Kidney (tissue), 22 donors: ENCODE data around the gene ZNF597. TPM values are rescaled to one million over a fixed set of nuclear protein-coding genes. Genes with fewer than 3 reads are reported as not detected.

ENCODE experiments used
- DNase-seq, 5 donors: peaks; one replicate each; pipeline ENCODE4 v3.0.0-alpha.2; 2013 to 2020
- FAIRE-seq: peaks from 2 replicates; lab custom pipeline; 2012; peaks lifted over from hg19 to GRCh38; lab: Jason Lieb, UNC
- H3K27ac ChIP-seq, 2 donors: one replicate each; pipeline ENCODE4 v1.7.0; 2013; ENCODE audit warnings: low read depth in 2 of 2, low read length in 2 of 2, inconsistent platforms in 1 of 2
- H3K27me3 ChIP-seq: one replicate; pipeline ENCODE4 v1.7.1; 2013; ENCODE audit warnings: low read length, inconsistent platforms; ENCODE audit not compliant: control insufficient read depth, insufficient read depth
- H3K36me3 ChIP-seq, 3 donors: one replicate each; pipeline versions ENCODE4 v1.7.0 to v1.7.1; 2013; ENCODE audit warnings: low read length in 3 of 3, control low read depth in 1 of 3, inconsistent platforms in 1 of 3; ENCODE audit not compliant: insufficient read depth in 3 of 3, control insufficient read depth in 2 of 3
- H3K4me1 ChIP-seq, 3 donors: one replicate each; pipeline versions ENCODE4 v1.7.0 to v1.7.1; 2013; ENCODE audit warnings: low read length in 3 of 3, inconsistent platforms in 1 of 3, low read depth in 1 of 3; ENCODE audit not compliant: control insufficient read depth in 2 of 3, insufficient read depth in 2 of 3
- H3K4me3 ChIP-seq, 3 donors: one replicate each; pipeline versions ENCODE4 v1.7.0 to v1.8.1; 2013; ENCODE audit warnings: low read length in 3 of 3, control low read depth in 1 of 3, inconsistent platforms in 1 of 3
- H3K9ac ChIP-seq, 3 donors: one replicate each; pipeline versions ENCODE4 v1.7.0 to v1.7.1; 2013; ENCODE audit warnings: low read length in 3 of 3, control low read depth in 1 of 3, inconsistent platforms in 1 of 3
- H3K9me3 ChIP-seq, 3 donors: one replicate each; pipeline versions ENCODE4 v1.7.0 to v1.7.1; 2013; ENCODE audit warnings: low read length in 3 of 3, control low read depth in 1 of 3, inconsistent platforms in 1 of 3; ENCODE audit not compliant: control insufficient read depth in 2 of 3, insufficient read depth in 1 of 3
- CTCF ChIP-seq: IDR thresholded peaks from 3 replicates; pipeline ENCODE4 v1.5.1; 2012; ENCODE audit warnings: mild to moderate bottlenecking, moderate library complexity, borderline replicate concordance; ENCODE audit not compliant: insufficient read depth; ENCODE audit errors: extremely low read depth
- intact Hi-C: fragments of 100-400 bp; cut with DNase I; formaldehyde crosslinking; loops from one replicate; pipeline ENCODE4 v1.11.1; 2022
- long read RNA-seq, 10 donors: library from polyadenylated mRNA in 1 of 10; unstranded in 1 of 10; transcript quantifications; one replicate each; pipeline ENCODE4 v2.0.0 and lab custom pipeline, GENCODE V29; 2021 to 2026
- polyA plus RNA-seq: library from polyadenylated mRNA; stranded (reverse); fragments of 350-450 nt; fragmentation: Illumina TruSeq; extraction: RNeasy Lipid Tissue Mini Kit (QIAGEN cat#74804); gene quantifications from one replicate; pipeline ENCODE4 v1.2.3, GENCODE V29; 2014; ENCODE audit warnings: low read depth, low replicate concordance; ENCODE audit not compliant: insufficient read depth
- total RNA-seq: library from RNA; stranded (reverse); fragmentation: NEBNext Ultra II Directional; extraction: Animal tissue kit (Norgen Biotek cat#: 25700); gene quantifications from one replicate; pipeline ENCODE4 v1.2.1, GENCODE V29; 2021
- donor health status: control.
- donor health status: control.
- donor health status: control.
- donor health status: control.
- donor health status: control.
- donor health status: DM: yes; HTN: yes; CAD: no.
- donor health status: Normal renal cell carcinoma (clear cell type).

Gene ZNF597, protein sequence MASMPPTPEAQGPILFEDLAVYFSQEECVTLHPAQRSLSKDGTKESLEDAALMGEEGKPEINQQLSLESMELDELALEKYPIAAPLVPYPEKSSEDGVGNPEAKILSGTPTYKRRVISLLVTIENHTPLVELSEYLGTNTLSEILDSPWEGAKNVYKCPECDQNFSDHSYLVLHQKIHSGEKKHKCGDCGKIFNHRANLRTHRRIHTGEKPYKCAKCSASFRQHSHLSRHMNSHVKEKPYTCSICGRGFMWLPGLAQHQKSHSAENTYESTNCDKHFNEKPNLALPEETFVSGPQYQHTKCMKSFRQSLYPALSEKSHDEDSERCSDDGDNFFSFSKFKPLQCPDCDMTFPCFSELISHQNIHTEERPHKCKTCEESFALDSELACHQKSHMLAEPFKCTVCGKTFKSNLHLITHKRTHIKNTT
- total RNA-seq (3.4 TPM), polyA plus RNA-seq (0.99 TPM)
- long read RNA-seq, donor 1, partial matches to known transcripts, result 5 of 26 reads
- long read RNA-seq, donor 1, other reads (novel, unspliced or antisense), result 21 of 26 reads
- long read RNA-seq, donor 2, result 0 reads
- long read RNA-seq, donor 3, full-length matches to known transcripts, result 1 of 1 reads
- long read RNA-seq, donor 3, partial matches to known transcripts, result 0 of 1 reads
- long read RNA-seq, donor 3, other reads (novel, unspliced or antisense), result 0 of 1 reads
- long read RNA-seq, donor 4, full-length matches to known transcripts, result 2 of 2 reads
- long read RNA-seq, donor 4, partial matches to known transcripts, result 0 of 2 reads
- long read RNA-seq, donor 4, other reads (novel, unspliced or antisense), result 0 of 2 reads
- long read RNA-seq, donor 5, full-length matches to known transcripts, result 1 of 1 reads
- long read RNA-seq, donor 5, partial matches to known transcripts, result 0 of 1 reads
- long read RNA-seq, donor 5, other reads (novel, unspliced or antisense), result 0 of 1 reads
- long read RNA-seq, donor 6, full-length matches to known transcripts, result 1 of 1 reads
- long read RNA-seq, donor 6, partial matches to known transcripts, result 0 of 1 reads
- long read RNA-seq, donor 6, other reads (novel, unspliced or antisense), result 0 of 1 reads
- long read RNA-seq, donor 7, full-length matches to known transcripts, result 3 of 4 reads
- long read RNA-seq, donor 7, partial matches to known transcripts, result 0 of 4 reads
- long read RNA-seq, donor 7, other reads (novel, unspliced or antisense), result 1 of 4 reads
- long read RNA-seq, donor 8, full-length matches to known transcripts, result 5 of 5 reads
- long read RNA-seq, donor 8, partial matches to known transcripts, result 0 of 5 reads
- long read RNA-seq, donor 8, other reads (novel, unspliced or antisense), result 0 of 5 reads
- long read RNA-seq, donor 9, full-length matches to known transcripts, result 1 of 1 reads
- long read RNA-seq, donor 9, partial matches to known transcripts, result 0 of 1 reads
- long read RNA-seq, donor 9, other reads (novel, unspliced or antisense), result 0 of 1 reads
- long read RNA-seq, donor 10, full-length matches to known transcripts, result 1 of 1 reads
- long read RNA-seq, donor 10, partial matches to known transcripts, result 0 of 1 reads
- long read RNA-seq, donor 10, other reads (novel, unspliced or antisense), result 0 of 1 reads

GRCh38 chr16:3443108-3444031 lies at the start of gene ZNF597, which contains the start of gene NAA60:
Gene ZNF597 (minus strand): TSS chr16:3443504. CDS start chr16:3443153, 351 bp downstream.
Gene NAA60 (plus strand): TSS chr16:3443680. CDS start chr16:3476228, 32,548 bp downstream.
- Histone ChIP-seq H3K9me3 (peaks cover 0 to 5% (median 0%) of the 10 kb centered on the region in 3 donors), H3K4me3 (peak within 1 kb of the TSS; percentile 73 to 98 (median 90)), H3K27ac (peak within 1 kb of the TSS; percentile 80 to 86), H3K9ac (peak within 1 kb of the TSS; percentile 58 to 89 (median 87)), H3K36me3 (peaks cover 0 to 3% (median 3%) of the 10 kb centered on the region in 3 donors), H3K27me3 (no peaks in the 10 kb centered on the region), H3K4me1 (peaks cover 0 to 6% (median 2%) of the 10 kb centered on the region in 3 donors)
- no peak for TF ChIP-seq CTCF
- intact Hi-C loops, result no loop called here
- DNase-seq (peak; percentile 90 to 97 (median 92)), FAIRE-seq (peak; percentile 58)

GRCh38 chr16:3492356-3492755 lies 49.1 kb upstream of the ZNF597 start:
- Histone ChIP-seq H3K9me3 (no peaks in the 10 kb centered on the region), H3K4me3 (no peak overlapping the region), H3K4me1 (peaks cover 0 to 3% (median 0%) of the 10 kb centered on the region in 3 donors), H3K27ac (no peak overlapping the region), H3K36me3 (no peaks in the 10 kb centered on the region), H3K27me3 (no peaks in the 10 kb centered on the region), H3K9ac (no peak overlapping the region)
- FAIRE-seq (no peak), DNase-seq (peak in 1 of 5 donors; percentile 58)
- intact Hi-C loops, result no loop called here
- TF ChIP-seq CTCF, result no peak
